Thyroid gland (tissue), 4 donors: ENCODE results near the gene NFIX.
A peak's percentile ranks its signal among the peaks of the same experiment; 100 is the strongest.

Experiments
- CTCF ChIP-seq, 6 experiments: fragments of 200-600 bp in 3 of 6; fragments of 450-650 bp in 3 of 6; sonication (generic) in 3 of 6; IDR thresholded peaks; one replicate each; pipeline ENCODE4 v1.5.1; 2016 to 2019; ENCODE audit warnings: antibody characterized with exemption in 6 of 6, mild to moderate bottlenecking in 2 of 6, inconsistent platforms in 1 of 6, moderate library complexity in 1 of 6
- POLR2A ChIP-seq, 2 donors: fragments of 450-650 bp; IDR thresholded peaks; one replicate each; pipeline ENCODE4 v1.6.1; 2017; ENCODE audit warnings: antibody characterized with exemption in 2 of 2, mild to moderate bottlenecking in 2 of 2, moderate library complexity in 1 of 2

GRCh38 chr19:13134626-13135025 is 139.4 kb downstream of the NFIX start:
- TF ChIP-seq CTCF (IDR thresholded peaks at IDR 0.05): no peak
- peak in 1 of 2 donors; percentile 33 for TF ChIP-seq POLR2A (IDR thresholded peaks at IDR 0.05)
